Liver (tissue), 9 donors: ENCODE data around the gene MYBPC2. TPM values are rescaled to one million over a fixed set of nuclear protein-coding genes. Genes with fewer than 3 reads are reported as not detected.

ENCODE experiments used
- DNase-seq: peaks from one replicate; pipeline ENCODE4 v3.0.0-alpha.2; 2017; ENCODE audit warnings: low spot score
- H3K27ac ChIP-seq, 2 donors: one replicate each; pipeline ENCODE4 v1.7.0; 2013; ENCODE audit warnings: inconsistent platforms in 2 of 2, low read length in 2 of 2, control low read depth in 1 of 2, low read depth in 1 of 2, mild to moderate bottlenecking in 1 of 2
- H3K27me3 ChIP-seq, 4 donors: one replicate each; pipeline versions ENCODE4 v1.6.1 to v1.7.0; 2013; ENCODE audit warnings: low read length in 3 of 4, inconsistent platforms in 1 of 4, mild to moderate bottlenecking in 1 of 4, moderate library complexity in 1 of 4; ENCODE audit not compliant: control insufficient read depth in 4 of 4, insufficient read depth in 4 of 4
- H3K36me3 ChIP-seq, 4 donors: one replicate each; pipeline versions ENCODE4 v1.6.1 to v1.7.0; 2013; ENCODE audit warnings: low read length in 3 of 4, mild to moderate bottlenecking in 3 of 4, low read depth in 1 of 4, moderate library complexity in 1 of 4; ENCODE audit not compliant: control insufficient read depth in 4 of 4, insufficient read depth in 3 of 4
- H3K4me1 ChIP-seq, 4 donors: one replicate each; pipeline versions ENCODE4 v1.6.1 to v1.7.0; 2013; ENCODE audit warnings: low read length in 3 of 4, mild to moderate bottlenecking in 3 of 4, moderate library complexity in 1 of 4; ENCODE audit not compliant: control insufficient read depth in 4 of 4, insufficient read depth in 4 of 4
- H3K4me3 ChIP-seq, 3 donors: one replicate each; pipeline versions ENCODE4 v1.6.1 to v1.7.0; 2013; ENCODE audit warnings: low read length in 3 of 3, control low read depth in 1 of 3, low read depth in 1 of 3, mild to moderate bottlenecking in 1 of 3
- H3K9ac ChIP-seq, 2 donors: one replicate each; pipeline ENCODE4 v1.7.0; 2013; ENCODE audit warnings: low read length in 2 of 2, mild to moderate bottlenecking in 2 of 2, moderate library complexity in 2 of 2, control low read depth in 1 of 2, low read depth in 1 of 2
- H3K9me3 ChIP-seq, 4 donors: one replicate each; pipeline versions ENCODE4 v1.6.1 to v1.7.0; 2013; ENCODE audit warnings: low read length in 3 of 4; ENCODE audit not compliant: control insufficient read depth in 4 of 4
- EGR1 ChIP-seq, 2 donors: IDR thresholded peaks; 2 replicates each; pipeline ENCODE4 v1.6.1; 2016 to 2018; ENCODE audit warnings: antibody characterized with exemption in 2 of 2, low read depth in 2 of 2
- FOXA1 ChIP-seq: IDR thresholded peaks from 2 replicates; pipeline ENCODE4 v1.6.1; 2016; ENCODE audit warnings: antibody characterized with exemption
- FOXA2 ChIP-seq: IDR thresholded peaks from 2 replicates; pipeline ENCODE4 v1.6.1; 2016; ENCODE audit warnings: antibody characterized with exemption
- GABPA ChIP-seq, 2 donors: IDR thresholded peaks in 1 of 2; conservative IDR thresholded peaks in 1 of 2; 2 replicates each; pipeline ENCODE4 v1.6.1; 2016; ENCODE audit warnings: antibody characterized with exemption in 2 of 2, mild to moderate bottlenecking in 1 of 2, moderate library complexity in 1 of 2
- HNF4A ChIP-seq, 2 donors: conservative IDR thresholded peaks; 2 replicates each; pipeline ENCODE4 v1.6.1; 2016; ENCODE audit warnings: antibody characterized with exemption in 2 of 2, mild to moderate bottlenecking in 2 of 2
- HNF4G ChIP-seq: IDR thresholded peaks from 2 replicates; pipeline ENCODE4 v1.6.1; 2016; ENCODE audit warnings: antibody characterized with exemption
- NR2F2 ChIP-seq: IDR thresholded peaks from 2 replicates; pipeline ENCODE4 v1.6.1; 2016; ENCODE audit warnings: antibody characterized with exemption
- RAD21 ChIP-seq, 2 donors: IDR thresholded peaks; 2 replicates each; pipeline ENCODE4 v1.6.1; 2016; ENCODE audit warnings: antibody characterized with exemption in 2 of 2, mild to moderate bottlenecking in 2 of 2
- RXRA ChIP-seq, 2 donors: IDR thresholded peaks; 2 replicates each; pipeline ENCODE4 v1.6.1; 2017 to 2018; ENCODE audit warnings: antibody characterized with exemption in 2 of 2, mild to moderate bottlenecking in 1 of 2
- SP1 ChIP-seq: IDR thresholded peaks from 2 replicates; pipeline ENCODE4 v1.6.1; 2018; ENCODE audit warnings: antibody characterized with exemption, mild to moderate bottlenecking
- TAF1 ChIP-seq: conservative IDR thresholded peaks from 2 replicates; pipeline ENCODE4 v1.6.1; 2016; ENCODE audit warnings: antibody characterized with exemption, mild to moderate bottlenecking
- YY1 ChIP-seq: IDR thresholded peaks from 2 replicates; pipeline ENCODE4 v1.6.1; 2016; ENCODE audit warnings: antibody characterized with exemption, mild to moderate bottlenecking
- whole genome bisulfite sequencing: extraction: QIAGEN DNeasy Blood & Tissue Kit; methylation state at CpG from one replicate; pipeline ENCODE4 v1.1.7; 2013; 5-methylcytosine and 5-hydroxymethylcytosine counted together
- polyA plus RNA-seq, 2 donors: library from polyadenylated mRNA; stranded (reverse) in 1 of 2; unstranded in 1 of 2; fragments of 200-250 nt in 1 of 2; fragments of >200 nt in 1 of 2; fragmentation: Nextera tagmentation in 1 of 2; extraction: Ambion mirVana in 1 of 2; gene quantifications; one replicate each; pipeline versions ENCODE4 v1.2.1 to v1.2.3, GENCODE V29; 2013 to 2015
- total RNA-seq, 2 donors: library from RNA; depleted of rRNA; stranded (reverse); fragments of >200 nt; gene quantifications; one replicate each; pipeline ENCODE4 v1.2.3, GENCODE V29; 2014
- TF ChIP-seq, protein P1 (sequence below): IDR thresholded peaks from 2 replicates; pipeline ENCODE4 v1.6.1; 2016; ENCODE audit warnings: antibody characterized with exemption, mild to moderate bottlenecking
- TF ChIP-seq, protein P2 (sequence below): IDR thresholded peaks from 2 replicates; pipeline ENCODE4 v1.6.1; 2016; ENCODE audit warnings: antibody characterized with exemption
- TF ChIP-seq, protein P3 (sequence below): IDR thresholded peaks from 2 replicates; pipeline ENCODE4 v1.6.1; 2016; ENCODE audit warnings: antibody characterized with exemption
- TF ChIP-seq, protein P4 (sequence below): fragments of 150-350 bp; IDR thresholded peaks from 2 replicates; pipeline ENCODE4 v1.5.1; 2017; ENCODE audit warnings: improper control_type of control experiment, low read depth, low read length; ENCODE audit not compliant: missing input control
- TF ChIP-seq, protein P5 (sequence below): IDR thresholded peaks from 2 replicates; pipeline ENCODE4 v1.6.1; 2016; ENCODE audit warnings: antibody characterized with exemption
- donor health status: healthy.
- donor health status: healthy.
- donor health status: healthy.
- donor health status: healthy.
- donor health status: healthy.

MYBPC2 gene
- total and polyA plus RNA-seq, 4 donors, result under 0.01 TPM; not detected in 3

DNA sequence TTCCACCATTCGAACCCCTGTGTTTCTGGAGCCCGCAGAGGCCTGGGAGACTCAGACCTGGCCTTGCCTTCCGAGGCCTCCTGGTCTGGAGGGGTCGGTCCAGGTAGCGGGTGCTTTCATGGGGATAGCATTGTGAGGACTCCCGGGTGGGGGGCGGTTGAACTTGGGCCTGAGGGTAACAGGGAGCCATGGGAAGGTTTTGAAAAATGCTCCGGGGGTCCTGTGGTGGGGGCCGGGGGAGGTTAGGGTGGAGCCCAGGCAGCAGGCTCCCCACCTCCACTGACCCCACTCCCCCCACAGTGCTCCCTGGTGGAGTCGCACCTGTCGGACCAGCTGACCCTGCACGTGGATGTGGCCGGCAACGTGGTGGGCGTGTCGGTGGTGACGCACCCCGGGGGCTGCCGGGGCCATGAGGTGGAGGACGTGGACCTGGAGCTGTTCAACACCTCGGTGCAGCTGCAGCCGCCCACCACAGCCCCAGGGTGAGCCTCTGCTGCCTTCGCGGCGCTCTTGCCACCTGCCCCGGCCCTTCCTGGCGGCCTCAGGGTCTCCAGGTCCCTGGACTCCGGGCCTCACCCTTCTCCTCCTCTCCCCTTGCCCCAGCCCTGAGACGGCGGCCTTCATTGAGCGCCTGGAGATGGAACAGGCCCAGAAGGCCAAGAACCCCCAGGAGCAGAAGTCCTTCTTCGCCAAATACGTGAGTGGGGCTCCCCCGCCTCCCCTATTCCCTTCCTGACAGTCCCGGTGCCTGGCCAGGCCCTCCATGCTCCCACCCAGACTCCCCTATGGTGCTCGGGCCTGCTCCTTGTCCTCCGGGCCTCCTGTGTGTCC is 47.8 kb downstream of the MYBPC2 start:
- no peak overlapping the region for H3K4me3 ChIP-seq
- 94% methylated on average over 37 of the region's 37 CpGs for WGBS
- H3K9me3 ChIP-seq, result no peaks in the 10 kb centered on the region
- no peaks in the 10 kb centered on the region for H3K27me3 ChIP-seq
- H3K27ac ChIP-seq, result no peak overlapping the region
- DNase-seq, result no peak
- TF ChIP-seq GABPA (IDR thresholded peaks at IDR 0.05 in 1 of 2, conservative IDR thresholded peaks at IDR 0.05 in 1 of 2) (no peak), FOXA1 (no peak), RAD21 (IDR thresholded peaks at IDR 0.05) (no peak), FOXA2 (no peak), TAF1 (no peak), RXRA (IDR thresholded peaks at IDR 0.05) (no peak)
- TF ChIP-seq, protein P1, sequence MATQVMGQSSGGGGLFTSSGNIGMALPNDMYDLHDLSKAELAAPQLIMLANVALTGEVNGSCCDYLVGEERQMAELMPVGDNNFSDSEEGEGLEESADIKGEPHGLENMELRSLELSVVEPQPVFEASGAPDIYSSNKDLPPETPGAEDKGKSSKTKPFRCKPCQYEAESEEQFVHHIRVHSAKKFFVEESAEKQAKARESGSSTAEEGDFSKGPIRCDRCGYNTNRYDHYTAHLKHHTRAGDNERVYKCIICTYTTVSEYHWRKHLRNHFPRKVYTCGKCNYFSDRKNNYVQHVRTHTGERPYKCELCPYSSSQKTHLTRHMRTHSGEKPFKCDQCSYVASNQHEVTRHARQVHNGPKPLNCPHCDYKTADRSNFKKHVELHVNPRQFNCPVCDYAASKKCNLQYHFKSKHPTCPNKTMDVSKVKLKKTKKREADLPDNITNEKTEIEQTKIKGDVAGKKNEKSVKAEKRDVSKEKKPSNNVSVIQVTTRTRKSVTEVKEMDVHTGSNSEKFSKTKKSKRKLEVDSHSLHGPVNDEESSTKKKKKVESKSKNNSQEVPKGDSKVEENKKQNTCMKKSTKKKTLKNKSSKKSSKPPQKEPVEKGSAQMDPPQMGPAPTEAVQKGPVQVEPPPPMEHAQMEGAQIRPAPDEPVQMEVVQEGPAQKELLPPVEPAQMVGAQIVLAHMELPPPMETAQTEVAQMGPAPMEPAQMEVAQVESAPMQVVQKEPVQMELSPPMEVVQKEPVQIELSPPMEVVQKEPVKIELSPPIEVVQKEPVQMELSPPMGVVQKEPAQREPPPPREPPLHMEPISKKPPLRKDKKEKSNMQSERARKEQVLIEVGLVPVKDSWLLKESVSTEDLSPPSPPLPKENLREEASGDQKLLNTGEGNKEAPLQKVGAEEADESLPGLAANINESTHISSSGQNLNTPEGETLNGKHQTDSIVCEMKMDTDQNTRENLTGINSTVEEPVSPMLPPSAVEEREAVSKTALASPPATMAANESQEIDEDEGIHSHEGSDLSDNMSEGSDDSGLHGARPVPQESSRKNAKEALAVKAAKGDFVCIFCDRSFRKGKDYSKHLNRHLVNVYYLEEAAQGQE, result no peak
- TF ChIP-seq, protein P2, sequence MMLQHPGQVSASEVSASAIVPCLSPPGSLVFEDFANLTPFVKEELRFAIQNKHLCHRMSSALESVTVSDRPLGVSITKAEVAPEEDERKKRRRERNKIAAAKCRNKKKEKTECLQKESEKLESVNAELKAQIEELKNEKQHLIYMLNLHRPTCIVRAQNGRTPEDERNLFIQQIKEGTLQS, result no peak
- TF ChIP-seq, protein P3, sequence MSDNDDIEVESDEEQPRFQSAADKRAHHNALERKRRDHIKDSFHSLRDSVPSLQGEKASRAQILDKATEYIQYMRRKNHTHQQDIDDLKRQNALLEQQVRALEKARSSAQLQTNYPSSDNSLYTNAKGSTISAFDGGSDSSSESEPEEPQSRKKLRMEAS, result no peak
- TF ChIP-seq, protein P4, sequence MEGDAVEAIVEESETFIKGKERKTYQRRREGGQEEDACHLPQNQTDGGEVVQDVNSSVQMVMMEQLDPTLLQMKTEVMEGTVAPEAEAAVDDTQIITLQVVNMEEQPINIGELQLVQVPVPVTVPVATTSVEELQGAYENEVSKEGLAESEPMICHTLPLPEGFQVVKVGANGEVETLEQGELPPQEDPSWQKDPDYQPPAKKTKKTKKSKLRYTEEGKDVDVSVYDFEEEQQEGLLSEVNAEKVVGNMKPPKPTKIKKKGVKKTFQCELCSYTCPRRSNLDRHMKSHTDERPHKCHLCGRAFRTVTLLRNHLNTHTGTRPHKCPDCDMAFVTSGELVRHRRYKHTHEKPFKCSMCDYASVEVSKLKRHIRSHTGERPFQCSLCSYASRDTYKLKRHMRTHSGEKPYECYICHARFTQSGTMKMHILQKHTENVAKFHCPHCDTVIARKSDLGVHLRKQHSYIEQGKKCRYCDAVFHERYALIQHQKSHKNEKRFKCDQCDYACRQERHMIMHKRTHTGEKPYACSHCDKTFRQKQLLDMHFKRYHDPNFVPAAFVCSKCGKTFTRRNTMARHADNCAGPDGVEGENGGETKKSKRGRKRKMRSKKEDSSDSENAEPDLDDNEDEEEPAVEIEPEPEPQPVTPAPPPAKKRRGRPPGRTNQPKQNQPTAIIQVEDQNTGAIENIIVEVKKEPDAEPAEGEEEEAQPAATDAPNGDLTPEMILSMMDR, result no peak
- no peak overlapping the region for H3K9ac ChIP-seq
- peaks cover 7 to 38% (median 11%) of the 10 kb centered on the region in 4 donors for H3K36me3 ChIP-seq
- H3K4me1 ChIP-seq, result peaks cover 5 to 18% (median 14%) of the 10 kb centered on the region in 4 donors

DNA sequence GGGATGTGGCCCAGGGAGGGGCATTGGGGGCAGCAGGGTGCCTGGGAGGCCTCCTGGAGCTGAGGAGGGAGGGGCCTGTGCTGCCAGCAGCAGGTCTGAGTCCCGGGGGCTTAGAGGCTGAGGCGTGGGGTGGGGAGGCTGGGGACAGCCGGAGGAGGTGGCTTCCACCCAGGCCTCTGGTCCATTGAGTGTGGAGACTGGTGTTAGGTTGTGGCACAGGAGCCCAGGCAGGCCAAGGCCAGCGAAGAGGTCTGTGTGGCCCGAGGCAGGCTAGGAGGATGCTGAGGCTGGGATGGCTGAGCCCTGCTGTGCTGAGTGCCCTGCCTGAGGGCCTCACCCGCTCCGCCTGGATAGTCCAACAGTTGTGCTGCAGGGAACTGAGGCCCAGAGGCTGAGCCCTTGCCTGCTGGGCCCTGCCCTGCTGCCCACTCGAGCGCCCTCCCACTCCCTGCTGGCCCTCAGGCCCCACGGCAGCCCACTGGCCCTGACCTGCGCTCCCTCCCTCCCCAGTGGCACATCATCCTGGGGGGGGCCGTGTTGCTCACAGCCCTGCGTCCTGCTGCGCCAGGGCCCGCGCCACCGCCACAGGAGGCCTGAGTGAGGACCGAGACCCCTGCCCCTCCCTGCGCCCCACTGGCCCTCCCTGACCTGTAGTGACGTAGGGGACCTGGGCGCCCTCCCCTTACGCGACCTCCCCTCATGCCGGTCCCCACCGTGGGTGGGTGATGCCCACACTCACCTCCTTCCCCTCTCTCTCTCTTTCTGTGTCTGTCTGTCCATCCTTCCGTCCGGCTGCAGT is 48.9 kb downstream of the MYBPC2 start:
- no peak overlapping the region for H3K9ac ChIP-seq
- no peak overlapping the region for H3K27ac ChIP-seq
- no peaks in the 10 kb centered on the region for H3K27me3 ChIP-seq
- WGBS, result 94% methylated on average over 27 of the region's 27 CpGs
- peaks cover 7 to 38% (median 11%) of the 10 kb centered on the region in 4 donors for H3K36me3 ChIP-seq
- H3K4me3 ChIP-seq, result no peak overlapping the region
- H3K4me1 ChIP-seq, result peaks cover 1 to 12% (median 10%) of the 10 kb centered on the region in 4 donors
- no peak for DNase-seq
- H3K9me3 ChIP-seq, result no peaks in the 10 kb centered on the region
- no peak for TF ChIP-seq FOXA2
- TF ChIP-seq SP1, result no peak
- TF ChIP-seq, protein P2, result no peak
- TF ChIP-seq, protein P3, result no peak
- no peak for TF ChIP-seq HNF4G
- no peak for TF ChIP-seq TAF1
- TF ChIP-seq YY1, result no peak
- TF ChIP-seq RXRA (IDR thresholded peaks at IDR 0.05), result no peak
- no peak for TF ChIP-seq HNF4A (conservative IDR thresholded peaks at IDR 0.05)
- no peak for TF ChIP-seq EGR1 (IDR thresholded peaks at IDR 0.05; ENCODE audit: low read depth in 2 of 2)
- TF ChIP-seq, protein P5, sequence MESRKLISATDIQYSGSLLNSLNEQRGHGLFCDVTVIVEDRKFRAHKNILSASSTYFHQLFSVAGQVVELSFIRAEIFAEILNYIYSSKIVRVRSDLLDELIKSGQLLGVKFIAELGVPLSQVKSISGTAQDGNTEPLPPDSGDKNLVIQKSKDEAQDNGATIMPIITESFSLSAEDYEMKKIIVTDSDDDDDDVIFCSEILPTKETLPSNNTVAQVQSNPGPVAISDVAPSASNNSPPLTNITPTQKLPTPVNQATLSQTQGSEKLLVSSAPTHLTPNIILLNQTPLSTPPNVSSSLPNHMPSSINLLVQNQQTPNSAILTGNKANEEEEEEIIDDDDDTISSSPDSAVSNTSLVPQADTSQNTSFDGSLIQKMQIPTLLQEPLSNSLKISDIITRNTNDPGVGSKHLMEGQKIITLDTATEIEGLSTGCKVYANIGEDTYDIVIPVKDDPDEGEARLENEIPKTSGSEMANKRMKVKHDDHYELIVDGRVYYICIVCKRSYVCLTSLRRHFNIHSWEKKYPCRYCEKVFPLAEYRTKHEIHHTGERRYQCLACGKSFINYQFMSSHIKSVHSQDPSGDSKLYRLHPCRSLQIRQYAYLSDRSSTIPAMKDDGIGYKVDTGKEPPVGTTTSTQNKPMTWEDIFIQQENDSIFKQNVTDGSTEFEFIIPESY, result no peak
- no peak for TF ChIP-seq NR2F2
- TF ChIP-seq, protein P4, result no peak
